GM04503 (cell line): ENCODE measurements around the gene AARS2.

Experiments
- DNase-seq: peaks from one replicate; pipeline ENCODE4 v3.0.0-alpha.2; 2012; ENCODE audit warnings: low read depth

AARS2 gene

DNA sequence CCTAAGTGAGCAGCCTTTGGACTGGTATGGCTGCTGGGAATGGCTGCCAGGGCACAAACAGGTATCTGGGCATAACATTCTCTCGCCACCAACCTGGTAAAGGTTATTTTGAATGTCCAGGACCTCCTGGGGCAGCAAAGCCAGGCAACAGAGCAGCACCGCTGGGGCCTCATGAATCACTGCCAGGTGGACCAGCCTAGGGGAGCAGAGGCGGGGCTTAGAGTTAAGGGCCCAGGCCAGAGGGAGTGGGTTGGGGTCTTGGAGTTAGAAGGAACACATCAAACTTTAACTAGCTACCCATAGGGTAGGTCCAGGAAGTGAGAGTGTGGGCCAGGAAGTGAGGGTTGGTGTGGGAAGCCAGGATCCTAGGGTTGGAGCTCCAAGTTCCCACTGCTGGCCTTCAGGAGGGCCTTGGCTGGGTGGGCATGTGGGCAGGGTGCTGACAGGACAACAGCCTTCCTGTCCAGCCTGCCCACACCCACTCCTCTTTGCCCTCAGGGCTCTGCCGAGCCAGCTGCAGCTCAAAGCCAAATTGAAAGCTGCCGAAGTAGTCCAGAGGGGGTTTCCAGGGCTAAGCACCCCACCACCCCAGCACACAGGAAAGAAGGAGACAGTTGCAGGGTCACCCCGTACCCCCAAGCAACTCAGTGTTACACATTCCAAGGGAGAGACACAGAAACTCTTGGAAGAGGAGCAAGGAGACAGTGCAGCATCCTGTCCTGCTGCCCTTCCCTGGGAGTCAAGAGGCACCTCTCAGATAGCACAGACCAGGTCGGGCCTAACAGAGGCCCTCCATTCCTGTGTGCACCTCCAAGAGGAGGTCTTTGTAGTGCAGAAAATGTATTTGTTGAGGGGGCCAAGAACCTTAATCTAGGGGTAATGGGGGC is 50.4 kb downstream of the AARS2 start:
- no peak for DNase-seq

DNA sequence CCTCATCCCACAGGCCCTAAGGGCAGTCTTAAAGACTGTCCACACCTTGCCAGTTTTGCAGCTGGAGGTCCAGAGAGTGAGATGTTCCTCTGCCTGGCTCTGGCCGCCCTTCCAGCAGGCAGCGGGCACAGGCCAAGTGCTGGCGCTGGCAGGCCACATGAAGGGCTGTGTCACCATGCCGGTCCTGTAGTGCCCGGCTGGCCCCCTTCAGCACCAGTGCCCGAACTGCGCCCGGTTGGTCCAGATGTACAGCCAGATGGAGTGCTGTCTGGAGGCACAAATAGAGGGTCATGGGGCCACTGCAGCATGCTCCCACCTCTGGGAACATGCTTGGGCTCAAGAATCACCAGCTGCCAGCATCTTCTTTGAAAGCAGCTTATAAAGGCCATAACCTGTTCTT is 51.6 kb downstream of the AARS2 start:
- no peak for DNase-seq

DNA sequence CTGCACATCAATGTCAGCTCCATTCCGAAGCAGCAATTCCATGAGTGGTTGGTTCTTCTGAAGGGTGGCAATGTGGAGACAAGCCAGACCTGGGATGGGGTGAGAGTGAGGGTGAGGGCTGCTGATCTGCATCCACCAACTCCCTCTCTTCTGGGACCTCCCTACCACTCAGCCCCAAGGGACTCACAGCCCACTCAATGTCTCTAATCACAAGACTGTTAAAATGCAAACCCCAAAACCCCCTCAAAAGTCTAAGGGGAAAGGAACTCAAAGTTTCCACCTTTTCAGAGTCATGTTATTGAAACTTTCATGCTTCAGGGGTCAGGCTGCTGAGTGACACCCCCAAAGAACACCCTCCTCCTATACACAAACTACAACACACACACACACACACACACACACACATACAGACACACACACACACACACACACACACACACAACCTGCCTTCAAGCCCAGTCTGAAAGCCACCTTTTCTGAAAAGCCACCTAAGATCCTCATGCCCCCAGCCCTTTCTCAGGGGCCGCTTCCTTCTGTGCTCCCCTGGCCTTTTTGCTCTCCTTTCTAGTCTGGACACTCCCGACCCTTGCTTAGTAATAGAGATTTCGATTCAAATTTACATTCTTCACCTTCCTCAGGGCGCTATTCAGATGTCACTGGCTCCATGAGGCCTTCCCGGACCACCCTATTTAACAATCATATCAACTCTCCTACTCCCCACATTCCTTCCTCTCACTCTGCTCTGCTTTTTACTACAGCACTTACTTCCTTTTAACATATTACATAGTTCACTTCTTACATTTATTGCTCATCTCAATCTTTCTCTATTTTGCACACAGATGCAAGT is 52.5 kb downstream of the AARS2 start:
- DNase-seq: no peak

GRCh38 chr6:44260011-44260410 is 53.1 kb downstream of the AARS2 start:
- no peak for DNase-seq

GRCh38 chr6:44258921-44259320 is 54.2 kb downstream of the AARS2 start:
- DNase-seq: no peak

DNA sequence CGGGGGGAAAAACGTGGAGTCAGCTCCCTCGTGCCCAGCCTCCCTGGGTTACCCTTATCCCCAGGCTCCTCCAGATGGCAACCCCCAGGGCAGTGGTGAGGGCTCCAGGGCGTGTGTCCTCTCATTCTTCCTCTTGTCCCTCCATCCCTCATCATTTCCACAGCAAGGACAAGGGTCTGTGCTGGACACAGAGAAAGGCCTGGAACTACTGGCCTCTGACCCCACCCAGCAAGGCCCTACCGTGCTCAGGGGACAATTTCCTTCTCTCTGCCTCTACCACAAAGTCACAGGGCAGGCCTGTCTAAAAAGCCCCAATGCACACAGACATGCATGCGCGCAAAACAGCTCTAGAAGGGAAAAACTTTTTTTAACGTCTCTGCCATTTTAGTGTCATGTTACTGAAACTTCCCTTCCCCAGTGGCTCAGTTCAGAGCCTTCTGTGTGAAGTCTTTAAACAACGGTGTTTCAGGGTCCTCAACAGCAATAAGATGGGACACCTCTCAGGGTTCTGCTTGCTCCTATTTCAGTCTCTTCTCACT is 54.8 kb downstream of the AARS2 start:
- no peak for DNase-seq

DNA sequence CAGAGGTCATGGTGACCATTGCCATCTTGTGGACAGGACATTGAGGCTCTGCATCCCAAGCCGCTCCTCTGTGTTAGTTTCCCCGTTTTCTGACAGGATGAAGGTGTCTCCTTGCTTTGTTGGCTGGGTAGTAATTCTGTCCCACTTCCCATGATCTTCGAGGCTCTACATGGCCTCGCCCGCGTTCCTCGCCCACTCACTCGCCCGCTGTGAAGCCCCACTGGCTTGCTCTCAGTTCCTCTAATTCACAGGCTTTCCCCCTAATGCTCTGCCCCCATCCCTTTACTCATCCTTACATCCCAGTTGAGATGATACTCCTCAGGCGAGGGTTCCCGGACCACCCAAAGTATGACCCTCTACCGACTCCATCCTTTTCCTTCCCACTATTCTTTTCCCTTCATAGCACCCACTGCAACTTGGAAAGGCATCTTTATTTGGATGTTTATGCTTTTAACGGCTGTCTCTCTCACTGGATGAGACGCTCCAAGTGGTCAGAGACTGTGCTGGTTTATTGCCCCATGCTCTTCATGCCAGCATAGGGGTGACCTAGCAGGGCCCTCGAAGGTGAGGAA is 55.3 kb downstream of the AARS2 start:
- DNase-seq: no peak

DNA sequence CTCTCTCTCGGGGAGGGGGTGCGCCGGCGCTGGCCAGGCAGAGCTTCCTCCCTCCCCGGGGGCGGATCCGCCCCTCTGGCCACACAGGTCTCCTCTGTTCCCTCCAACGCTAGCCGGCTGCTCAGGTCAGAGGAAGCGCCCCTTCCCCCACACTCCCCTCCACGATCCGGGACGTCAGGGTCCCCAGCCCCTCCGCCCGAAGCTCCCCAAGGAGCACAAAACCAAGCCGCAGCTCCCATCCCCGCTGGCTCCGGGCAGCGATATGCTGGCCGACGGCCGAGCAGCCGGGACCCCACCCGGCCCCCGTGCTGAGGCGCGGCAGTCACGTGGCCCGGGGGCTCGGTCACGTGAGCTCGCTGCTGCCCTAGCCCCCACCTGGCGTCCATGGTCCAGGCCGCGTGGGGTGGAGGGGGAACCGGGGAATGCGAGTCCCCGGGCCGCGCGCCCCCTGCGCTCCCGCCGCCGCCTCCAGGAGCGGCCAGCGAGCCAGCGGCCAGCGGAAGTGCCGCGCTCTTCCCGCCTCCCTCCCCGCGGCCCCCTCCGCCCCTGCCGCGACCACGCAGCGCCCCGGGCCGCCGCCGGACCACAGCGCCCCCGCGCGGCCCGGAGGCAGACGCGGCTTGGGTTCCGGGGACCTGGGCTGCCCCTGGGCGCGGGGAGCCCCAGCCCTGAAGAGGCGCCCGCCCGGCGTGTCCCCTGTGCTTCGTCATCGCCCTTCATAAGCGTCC is 56.0 kb downstream of the AARS2 start, which contains the start of gene SLC35B2:
Gene SLC35B2, minus strand, starts transcription at position 504 of the 728 bp plus-strand sequence. Its CDS starts 118 bp downstream, at position 386.
- DNase-seq: no peak

DNA sequence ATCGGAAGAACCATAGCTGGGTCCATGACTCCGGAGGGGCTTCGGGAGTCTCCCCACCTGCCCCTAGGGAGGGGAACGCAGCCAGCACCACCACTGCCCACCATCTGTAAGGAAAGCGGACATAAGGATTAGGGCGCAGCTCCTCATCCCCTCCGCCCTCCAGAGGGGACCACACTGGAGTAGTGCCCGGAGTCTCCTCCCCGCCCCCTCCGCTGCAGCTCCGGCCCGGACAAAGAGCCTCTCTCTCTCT is 56.4 kb downstream of the AARS2 start:
- no peak for DNase-seq

DNA sequence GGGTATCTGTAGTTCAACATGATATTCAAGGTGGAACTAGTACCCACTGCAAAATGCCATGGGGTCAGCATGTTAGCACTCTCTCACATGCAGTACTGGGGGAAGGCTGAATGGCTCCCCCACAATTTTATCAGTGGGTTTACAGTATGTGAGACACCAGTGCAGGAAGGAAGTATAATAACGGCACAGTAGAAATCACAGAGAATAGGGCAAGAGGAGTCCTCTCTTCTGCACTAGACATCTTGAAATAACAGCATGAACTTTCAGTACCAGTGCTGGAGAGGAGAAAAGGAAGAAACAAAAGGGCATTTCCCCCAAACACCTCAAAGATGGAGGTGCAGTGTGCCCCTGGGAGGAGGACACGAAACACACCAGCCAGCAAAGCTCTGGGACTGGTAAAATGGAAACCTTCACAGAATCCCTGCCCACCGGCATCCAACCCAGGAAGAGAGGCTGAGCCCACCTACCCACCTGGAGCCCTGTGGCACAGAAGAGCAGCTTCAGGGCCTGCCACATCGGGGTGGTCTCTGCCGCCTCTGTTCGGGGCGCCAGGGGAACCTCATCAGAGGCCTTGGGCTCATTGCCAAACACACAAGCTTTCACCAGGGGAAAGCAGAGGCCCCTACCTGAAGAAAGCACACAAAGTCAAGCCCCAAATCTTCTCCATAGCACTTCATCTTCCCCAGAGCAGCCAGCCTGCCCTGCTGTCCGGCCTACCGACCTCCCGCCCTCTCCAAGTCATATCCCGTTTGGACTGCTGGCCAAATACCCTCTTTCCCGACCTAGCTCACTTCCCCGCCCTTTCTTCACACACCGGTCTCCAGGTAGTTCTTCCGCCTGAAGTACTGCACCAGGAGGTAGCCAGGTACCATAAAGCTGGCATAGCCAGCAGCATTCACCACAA is 57.0 kb downstream of the AARS2 start:
- no peak for DNase-seq

DNA sequence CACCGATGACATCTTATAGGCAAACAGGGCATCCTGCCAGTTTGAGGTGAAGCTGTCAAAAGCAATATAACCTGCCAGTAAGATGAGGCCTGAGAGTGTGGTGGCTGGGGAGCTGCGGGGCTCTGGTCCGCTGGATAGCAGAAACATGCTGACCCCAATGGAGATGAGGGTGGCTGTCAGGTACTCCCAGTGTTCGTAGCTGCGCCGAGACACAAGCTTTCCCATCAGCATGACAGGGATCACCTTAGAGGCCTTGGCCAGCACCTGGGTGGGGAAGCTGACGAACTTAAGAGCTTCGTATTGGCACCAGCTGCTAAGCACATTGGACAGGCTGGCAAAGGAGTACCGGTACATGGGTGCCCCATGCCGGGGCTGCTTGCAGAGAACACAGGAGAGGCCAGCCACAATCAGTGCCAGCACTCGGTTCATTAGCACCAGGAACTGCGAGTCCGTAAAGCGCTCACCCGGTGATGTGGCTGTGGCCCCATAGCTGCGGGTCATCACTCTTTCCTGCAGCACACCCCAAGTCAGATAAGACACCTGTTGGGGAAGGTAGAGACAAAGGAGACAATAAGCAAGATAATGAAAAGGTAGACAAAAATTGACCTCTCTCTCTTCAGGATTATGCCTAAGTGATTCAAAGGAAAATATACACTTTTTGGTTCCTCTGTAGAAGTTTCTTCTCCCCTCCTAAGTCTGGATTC is 57.9 kb downstream of the AARS2 start:
- DNase-seq: no peak

- no peak for DNase-seq
Measured at GRCh38 chr6:44254191-44255104, 58.7 kb downstream of the AARS2 start.

DNA sequence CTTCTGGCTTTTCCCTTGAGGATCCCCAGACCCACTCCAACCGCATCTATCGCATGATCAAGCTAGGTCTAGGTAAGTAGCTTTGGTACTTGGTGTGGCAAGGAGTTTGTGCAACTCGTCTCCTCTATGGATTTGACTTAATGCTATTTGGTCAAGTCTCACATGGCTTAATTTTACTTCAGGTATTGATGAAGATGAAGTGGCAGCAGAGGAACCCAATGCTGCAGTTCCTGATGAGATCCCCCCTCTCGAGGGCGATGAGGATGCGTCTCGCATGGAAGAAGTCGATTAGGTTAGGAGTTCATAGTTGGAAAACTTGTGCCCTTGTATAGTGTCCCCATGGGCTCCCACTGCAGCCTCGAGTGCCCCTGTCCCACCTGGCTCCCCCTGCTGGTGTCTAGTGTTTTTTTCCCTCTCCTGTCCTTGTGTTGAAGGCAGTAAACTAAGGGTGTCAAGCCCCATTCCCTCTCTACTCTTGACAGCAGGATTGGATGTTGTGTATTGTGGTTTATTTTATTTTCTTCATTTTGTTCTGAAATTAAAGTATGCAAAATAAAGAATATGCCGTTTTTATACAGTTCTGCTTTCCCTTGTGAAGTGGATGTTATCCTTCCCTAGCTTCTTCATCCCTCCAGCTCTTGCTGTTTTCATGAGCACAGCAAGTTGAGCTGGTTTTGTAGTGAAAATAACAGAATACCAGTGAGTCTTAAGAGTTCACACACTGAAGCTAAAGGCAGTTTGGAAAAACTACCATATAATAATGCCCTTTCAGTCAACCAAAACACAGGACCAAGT is 59.6 kb downstream of the AARS2 start:
- DNase-seq: no peak

DNA sequence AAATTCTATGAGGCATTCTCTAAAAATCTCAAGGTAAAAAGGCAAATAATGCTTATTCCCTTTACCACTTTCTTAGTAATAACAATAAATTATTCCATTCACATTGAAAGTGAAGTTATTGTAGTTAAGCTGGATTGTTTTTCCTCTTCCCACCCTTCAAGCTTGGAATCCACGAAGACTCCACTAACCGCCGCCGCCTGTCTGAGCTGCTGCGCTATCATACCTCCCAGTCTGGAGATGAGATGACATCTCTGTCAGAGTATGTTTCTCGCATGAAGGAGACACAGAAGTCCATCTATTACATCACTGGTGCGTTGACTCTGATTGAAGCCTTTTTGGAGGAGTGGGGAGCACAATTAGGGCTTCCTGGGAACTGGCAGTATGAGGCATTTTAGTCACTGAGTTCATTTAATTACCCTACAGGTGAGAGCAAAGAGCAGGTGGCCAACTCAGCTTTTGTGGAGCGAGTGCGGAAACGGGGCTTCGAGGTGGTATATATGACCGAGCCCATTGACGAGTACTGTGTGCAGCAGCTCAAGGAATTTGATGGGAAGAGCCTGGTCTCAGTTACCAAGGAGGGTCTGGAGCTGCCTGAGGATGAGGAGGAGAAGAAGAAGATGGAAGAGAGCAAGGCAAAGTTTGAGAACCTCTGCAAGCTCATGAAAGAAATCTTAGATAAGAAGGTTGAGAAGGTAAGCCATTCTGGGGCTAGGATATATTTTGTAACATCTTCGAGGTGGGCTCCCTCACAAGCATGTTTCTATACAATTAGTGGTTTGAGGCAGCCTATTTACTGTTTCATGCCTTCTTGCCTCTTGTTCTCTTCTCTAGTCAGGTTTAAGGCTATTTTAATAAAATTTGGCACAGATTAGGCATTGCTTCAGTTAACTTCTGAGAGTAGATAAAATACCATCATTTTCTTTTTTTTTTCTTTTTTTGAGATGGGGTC is 61.3 kb downstream of the AARS2 start:
- DNase-seq: no peak

GRCh38 chr6:44250718-44251123 is 62.4 kb downstream of the AARS2 start:
- DNase-seq: no peak

- DNase-seq: no peak
Measured at GRCh38 chr6:44250067-44250717, 63.0 kb downstream of the AARS2 start.
